ENCODE data around the gene ASIC3.

The ASIC3 gene

GRCh38 chr7:151081170-151082101 is 33.1 kb downstream of the ASIC3 start:
- H3K27ac Mint-ChIP-seq = peak overlapping the region; percentile 89
- H3K9me3 Mint-ChIP-seq = no peaks in the 10 kb centered on the region
- H3K36me3 Mint-ChIP-seq (ENCODE audit: low read depth) = peaks cover 65% of the 10 kb centered on the region
- peak overlapping the region; percentile 86 for H3K4me3 Mint-ChIP-seq
- peaks cover 62% of the 10 kb centered on the region for H3K4me1 Mint-ChIP-seq (ENCODE audit: low read depth)
- intact Hi-C loops (cut with micrococcal nuclease) = loop anchor here (2.0 to 10.0 kb wide), 2 partner anchors 29 to 297 kb away; no protein-coding TSS in a partner anchor
- H3K27me3 Mint-ChIP-seq = no peaks in the 10 kb centered on the region

- intact Hi-C loops (cut with micrococcal nuclease) = loop anchor here (1.0 to 10.0 kb wide), 2 partner anchors 54 to 298 kb away; partner anchors contain the start of gene ABCB8
- no peaks in the 10 kb centered on the region for H3K27me3 Mint-ChIP-seq
- peaks cover 60% of the 10 kb centered on the region for H3K4me1 Mint-ChIP-seq (ENCODE audit: low read depth)
- peak overlapping the region; percentile 95 for H3K4me3 Mint-ChIP-seq
- peaks cover 62% of the 10 kb centered on the region for H3K36me3 Mint-ChIP-seq (ENCODE audit: low read depth)
- peak overlapping the region; percentile 89 for H3K27ac Mint-ChIP-seq
- no peaks in the 10 kb centered on the region for H3K9me3 Mint-ChIP-seq
Observed at GRCh38 chr7:151082141-151083070, 34.1 kb downstream of the ASIC3 start.

- H3K27me3 Mint-ChIP-seq = no peaks in the 10 kb centered on the region
- intact Hi-C loops (cut with micrococcal nuclease) = loop anchor here (1.0 to 10.0 kb wide), 2 partner anchors 55 to 298 kb away; partner anchors contain the start of gene ABCB8
- H3K9me3 Mint-ChIP-seq = no peaks in the 10 kb centered on the region
- H3K27ac Mint-ChIP-seq = peak within 1 kb of the TSS; percentile 89
- H3K36me3 Mint-ChIP-seq (ENCODE audit: low read depth) = peaks cover 61% of the 10 kb centered on the region
- peaks cover 57% of the 10 kb centered on the region for H3K4me1 Mint-ChIP-seq (ENCODE audit: low read depth)
- peak within 1 kb of the TSS; percentile 95 for H3K4me3 Mint-ChIP-seq
Observed at GRCh38 chr7:151083071-151083823, 34.9 kb downstream of the ASIC3 start, which contains the start of gene TMUB1. Gene TMUB1, minus strand, starts transcription at chr7:151083493. Its CDS starts 930 bp downstream, at chr7:151082563.

GRCh38 chr7:151083824-151084160 is 35.5 kb downstream of the ASIC3 start:
- peak overlapping the region; percentile 95 for H3K4me3 Mint-ChIP-seq
- intact Hi-C loops (cut with micrococcal nuclease) = loop anchor here (1.0 to 10.0 kb wide), 2 partner anchors 55 to 299 kb away; partner anchors contain the start of gene ABCB8
- peaks cover 58% of the 10 kb centered on the region for H3K4me1 Mint-ChIP-seq (ENCODE audit: low read depth)
- no peaks in the 10 kb centered on the region for H3K27me3 Mint-ChIP-seq
- H3K36me3 Mint-ChIP-seq (ENCODE audit: low read depth) = peaks cover 59% of the 10 kb centered on the region
- H3K27ac Mint-ChIP-seq = peak overlapping the region; percentile 89
- H3K9me3 Mint-ChIP-seq = no peaks in the 10 kb centered on the region

DNA sequence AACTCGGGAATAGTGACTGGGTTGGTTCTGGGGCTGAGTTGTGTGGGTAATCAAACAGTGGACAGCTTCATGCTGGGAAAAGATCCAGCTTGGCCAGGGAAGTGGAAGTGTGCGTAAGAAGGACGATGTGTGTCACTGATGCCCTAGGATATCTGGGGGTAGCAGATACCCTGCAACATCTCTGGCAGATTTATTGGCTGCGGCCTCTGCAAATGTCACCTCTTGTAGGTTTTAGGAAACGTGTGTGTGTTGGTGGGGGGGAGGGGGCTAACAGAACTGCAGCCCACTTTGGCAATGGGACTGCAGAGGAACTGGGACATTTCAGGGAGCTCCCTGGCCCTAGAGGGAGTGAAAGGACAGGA is 37.0 kb downstream of the ASIC3 start:
- intact Hi-C loops (cut with micrococcal nuclease) = loop anchor here (10.0 kb wide), 1 partner anchor 301 kb away; no protein-coding TSS in a partner anchor
- Mint-ChIP-seq H3K27me3 (no peaks in the 10 kb centered on the region), H3K4me3 (peak overlapping the region; percentile 78), H3K4me1 (ENCODE audit: low read depth) (peaks cover 58% of the 10 kb centered on the region), H3K9me3 (no peaks in the 10 kb centered on the region), H3K36me3 (ENCODE audit: low read depth) (peaks cover 60% of the 10 kb centered on the region), H3K27ac (peak overlapping the region; percentile 86)

DNA sequence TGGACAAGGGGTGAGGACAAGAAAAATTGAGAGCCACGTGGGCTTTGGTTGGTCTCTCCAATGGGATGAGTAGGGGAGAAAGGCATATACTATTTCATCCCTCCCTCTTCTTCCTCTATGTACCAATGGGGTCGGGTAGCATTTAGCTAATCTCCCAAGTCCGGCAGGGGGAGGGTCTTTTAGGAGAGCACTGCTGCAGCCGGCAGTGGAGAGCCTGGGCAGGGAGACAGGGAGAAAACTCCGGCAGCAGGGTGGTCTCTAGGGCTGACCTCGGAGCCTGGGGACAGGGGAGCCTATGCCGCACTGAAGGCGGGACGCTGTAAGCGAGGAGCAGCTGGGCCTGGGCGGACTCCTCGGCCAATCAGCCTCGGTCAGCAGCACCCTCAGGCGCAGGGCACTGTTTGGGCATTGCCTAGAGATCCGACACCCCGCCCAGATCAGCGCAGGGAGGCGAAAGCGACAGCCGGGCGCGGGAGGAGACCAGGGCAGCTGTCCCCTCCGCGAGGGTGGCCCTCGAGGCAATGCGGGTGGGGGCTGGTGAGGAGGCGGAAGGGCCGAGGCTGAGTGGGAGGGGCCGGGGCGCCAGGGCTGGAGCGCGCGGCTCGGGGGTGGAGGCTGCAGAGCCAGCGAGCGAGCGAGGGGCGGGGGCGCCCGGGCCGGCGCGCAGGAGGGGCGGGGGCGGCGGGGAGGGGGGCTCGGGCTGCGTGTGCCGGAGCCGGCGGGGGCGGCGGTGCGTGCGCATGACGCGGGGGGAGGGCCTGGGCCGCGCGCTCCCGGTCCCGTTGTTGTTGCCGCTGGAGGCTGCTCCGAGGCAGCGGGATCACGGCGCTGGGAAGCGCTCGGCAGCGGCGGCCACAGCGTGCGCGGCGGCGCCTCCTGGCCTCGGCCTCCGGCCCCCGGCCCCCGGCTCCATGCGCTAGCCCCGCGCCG is 37.6 kb downstream of the ASIC3 start, which contains the start of gene AGAP3:
Gene AGAP3 (plus strand): TSS at position 785 of the 930 bp plus-strand sequence. CDS start 267 bp downstream, outside the sequence.
- H3K4me3 Mint-ChIP-seq = peak within 1 kb of the TSS; percentile 79
- intact Hi-C loops (cut with micrococcal nuclease) = loop anchor here (2.0 to 10.0 kb wide), 2 partner anchors 27 to 301 kb away; partner anchors contain the start of gene SLC4A2
- peak within 1 kb of the TSS; percentile 96 for H3K27ac Mint-ChIP-seq
- H3K27me3 Mint-ChIP-seq = no peaks in the 10 kb centered on the region
- H3K36me3 Mint-ChIP-seq (ENCODE audit: low read depth) = peaks cover 60% of the 10 kb centered on the region
- peaks cover 63% of the 10 kb centered on the region for H3K4me1 Mint-ChIP-seq (ENCODE audit: low read depth)
- no peaks in the 10 kb centered on the region for H3K9me3 Mint-ChIP-seq

GRCh38 chr7:151086802-151087244 is 38.5 kb downstream of the ASIC3 start:
- Mint-ChIP-seq H3K27me3 (no peaks in the 10 kb centered on the region), H3K9me3 (no peaks in the 10 kb centered on the region), H3K36me3 (ENCODE audit: low read depth) (peaks cover 63% of the 10 kb centered on the region), H3K27ac (peak overlapping the region; percentile 96), H3K4me1 (ENCODE audit: low read depth) (peaks cover 66% of the 10 kb centered on the region), H3K4me3 (peak overlapping the region; percentile 79)
- intact Hi-C loops (cut with micrococcal nuclease) = loop anchor here (2.0 to 10.0 kb wide), 2 partner anchors 28 to 302 kb away; partner anchors contain the start of gene SLC4A2

DNA sequence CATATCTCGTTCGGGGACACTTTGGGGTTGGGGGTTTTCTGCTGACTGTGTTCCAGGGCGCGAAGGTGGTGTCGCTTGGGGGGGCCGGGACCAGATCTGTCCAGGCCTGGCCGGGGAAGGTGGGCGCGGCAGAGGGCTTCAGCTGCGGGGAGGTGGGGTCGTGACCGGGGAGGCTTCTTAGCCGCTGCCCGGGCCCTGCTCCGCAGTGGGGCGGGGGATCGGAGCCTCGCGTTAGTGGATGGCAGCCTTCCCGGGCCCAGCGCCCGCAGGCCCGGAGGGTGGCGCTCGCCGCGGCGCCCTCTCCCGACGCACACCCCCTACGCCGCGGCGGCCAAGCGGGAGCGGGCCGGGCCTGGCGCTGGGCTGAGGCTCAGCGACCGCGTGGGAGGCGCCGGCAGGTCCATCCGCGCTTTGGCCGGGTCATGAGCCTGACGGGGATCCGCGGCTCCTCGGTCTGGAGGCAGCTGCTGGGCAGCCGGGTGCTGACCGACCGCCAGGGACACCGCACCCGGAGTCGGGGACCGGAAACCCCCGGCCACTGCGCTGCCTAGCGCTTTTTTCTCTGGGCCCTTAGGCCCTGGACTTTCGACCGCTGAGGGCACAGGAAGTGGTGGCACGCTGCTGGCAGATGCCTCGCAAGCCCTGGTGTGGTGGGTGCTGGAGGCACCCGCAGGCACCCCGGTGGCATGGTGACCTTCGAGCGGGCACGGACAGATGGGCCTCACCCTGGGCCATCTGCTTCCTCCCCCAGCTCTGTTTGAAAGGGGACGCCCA is 39.1 kb downstream of the ASIC3 start:
- Mint-ChIP-seq H3K27me3 (no peaks in the 10 kb centered on the region), H3K4me1 (ENCODE audit: low read depth) (peaks cover 66% of the 10 kb centered on the region), H3K27ac (peak overlapping the region; percentile 96)

GRCh38 chr7:151088019-151088855 is 39.9 kb downstream of the ASIC3 start:
- Mint-ChIP-seq H3K27me3 (no peaks in the 10 kb centered on the region), H3K36me3 (ENCODE audit: low read depth) (peaks cover 64% of the 10 kb centered on the region), H3K9me3 (no peaks in the 10 kb centered on the region), H3K27ac (peak overlapping the region; percentile 96), H3K4me1 (ENCODE audit: low read depth) (peaks cover 65% of the 10 kb centered on the region), H3K4me3 (peak overlapping the region; percentile 79)
- intact Hi-C loops (cut with micrococcal nuclease) = loop anchor here (2.0 to 10.0 kb wide), 2 partner anchors 59 to 303 kb away; partner anchors contain the start of gene ABCB8

More for the DNA sequence above, 39.1 kb downstream of the ASIC3 start:
- Mint-ChIP-seq H3K36me3 (ENCODE audit: low read depth) (peaks cover 64% of the 10 kb centered on the region), H3K4me3 (peak overlapping the region; percentile 79), H3K9me3 (no peaks in the 10 kb centered on the region)
- intact Hi-C loops (cut with micrococcal nuclease) = loop anchor here (2.0 to 10.0 kb wide), 3 partner anchors 29 to 303 kb away; partner anchors contain the start of genes ABCB8 and SLC4A2

GRCh38 chr7:151088856-151089699 is 40.7 kb downstream of the ASIC3 start:
- no peaks in the 10 kb centered on the region for H3K27me3 Mint-ChIP-seq
- H3K27ac Mint-ChIP-seq = peak overlapping the region; percentile 96
- peaks cover 72% of the 10 kb centered on the region for H3K4me1 Mint-ChIP-seq (ENCODE audit: low read depth)
- peak overlapping the region; percentile 79 for H3K4me3 Mint-ChIP-seq
- intact Hi-C loops (cut with micrococcal nuclease) = loop anchor here (2.0 to 10.0 kb wide), 2 partner anchors 60 to 304 kb away; partner anchors contain the start of gene ABCB8
- no peaks in the 10 kb centered on the region for H3K9me3 Mint-ChIP-seq
- peaks cover 71% of the 10 kb centered on the region for H3K36me3 Mint-ChIP-seq (ENCODE audit: low read depth)

Measured in dendritic cell treated with granulocyte-macrophage colony-stimulating factor and Interleukin-4, amounts not matched to agents 40 ng/mL and 50 ng/mL, for 4 days (primary cell).